WTC11 (cell line): ENCODE measurements around the gene PRKCB.

Source experiments
- ATF3 ChIP-seq: sonication (generic); formaldehyde crosslinking; conservative IDR thresholded peaks from 2 replicates; pipeline ENCODE4 v1.8.1; 2022; ENCODE audit warnings: mild to moderate bottlenecking, missing genetic modification reagents
- CTCF ChIP-seq: fragments of 200-600 bp; IDR thresholded peaks from 2 replicates; pipeline ENCODE4 v1.8.0; 2022; ENCODE audit warnings: antibody characterized with exemption
- ETV6 ChIP-seq: sonication (generic); formaldehyde crosslinking; IDR thresholded peaks from 2 replicates; pipeline ENCODE4 v1.8.1; 2022; ENCODE audit warnings: mild to moderate bottlenecking, missing genetic modification reagents
- IRF2 ChIP-seq: sonication (generic); formaldehyde crosslinking; IDR thresholded peaks from 2 replicates; pipeline ENCODE4 v1.8.0; 2022; ENCODE audit warnings: low read depth, missing genetic modification reagents, borderline replicate concordance
- MAX ChIP-seq: sonication (generic); formaldehyde crosslinking; IDR thresholded peaks from 2 replicates; pipeline ENCODE4 v1.8.0; 2022; ENCODE audit warnings: mild to moderate bottlenecking, missing genetic modification reagents
- MLX ChIP-seq: sonication (generic); formaldehyde crosslinking; IDR thresholded peaks from 2 replicates; pipeline ENCODE4 v1.8.1; 2023; ENCODE audit warnings: mild to moderate bottlenecking, missing genetic modification reagents, moderate library complexity
- PRRX2 ChIP-seq: fragments of 250-450 bp; sonication (Bioruptor Pico); IDR thresholded peaks from 2 replicates; pipeline ENCODE4 v1.8.0; 2021; ENCODE audit warnings: mild to moderate bottlenecking
- USF2 ChIP-seq: sonication (generic); formaldehyde crosslinking; IDR thresholded peaks from 2 replicates; pipeline ENCODE4 v1.8.1; 2023; ENCODE audit warnings: mild to moderate bottlenecking, missing genetic modification reagents, moderate library complexity
- ZBTB21 ChIP-seq: sonication (generic); formaldehyde crosslinking; IDR thresholded peaks from 2 replicates; pipeline ENCODE4 v1.8.1; 2023; ENCODE audit warnings: mild to moderate bottlenecking, missing genetic modification reagents, borderline replicate concordance
- ZNF232 ChIP-seq: sonication (generic); formaldehyde crosslinking; IDR thresholded peaks from 2 replicates; pipeline ENCODE4 v1.8.0; 2022; ENCODE audit warnings: mild to moderate bottlenecking, missing genetic modification reagents
- ZNF425 ChIP-seq: fragments of 250-450 bp; sonication (Bioruptor Pico); conservative IDR thresholded peaks from 2 replicates; pipeline ENCODE4 v1.9.0; 2021; ENCODE audit warnings: mild to moderate bottlenecking
- ZSCAN18 ChIP-seq: fragments of 250-450 bp; sonication (Bioruptor Pico); IDR thresholded peaks from 2 replicates; pipeline ENCODE4 v2.1.2; 2022; ENCODE audit warnings: mild to moderate bottlenecking, moderate library complexity

GRCh38 chr16:24188021-24188542 lies 352.3 kb downstream of the PRKCB start:
- no peak for TF ChIP-seq CTCF
- no peak for TF ChIP-seq MAX (CRISPR knock-in tag)
- TF ChIP-seq ZBTB21 (CRISPR knock-in tag): no peak
- no peak for TF ChIP-seq ATF3 (CRISPR knock-in tag)
- no peak for TF ChIP-seq USF2 (CRISPR knock-in tag)
- no peak for TF ChIP-seq ZNF425
- no peak for TF ChIP-seq ZNF232 (CRISPR knock-in tag)
- TF ChIP-seq IRF2: no peak
- TF ChIP-seq MLX (CRISPR knock-in tag): no peak
- TF ChIP-seq PRRX2: no peak
- TF ChIP-seq ETV6 (CRISPR knock-in tag): no peak
- TF ChIP-seq ZSCAN18 (CRISPR knock-in tag): no peak
